K562 (cell line): ENCODE data around the gene SUPT20HL1. TPM values are rescaled to one million over a fixed set of nuclear protein-coding genes. Genes with fewer than 3 reads are reported as not detected.
A peak's percentile ranks its signal among the peaks of the same experiment; 100 is the strongest.

Experiments used
- JUNB ChIP-seq: fragments of 450-650 bp; formaldehyde crosslinking; conservative IDR thresholded peaks from 2 replicates; pipeline ENCODE4 v1.4.0; 2020; ENCODE audit warnings: mild to moderate bottlenecking
- MAFG ChIP-seq: fragments of 450-650 bp; conservative IDR thresholded peaks from 2 replicates; pipeline ENCODE4 v1.6.1; 2016; ENCODE audit warnings: missing genetic modification characterization, missing compliant biosample characterization
- NR0B1 ChIP-seq: fragments of 450-650 bp; IDR thresholded peaks from one replicate; pipeline ENCODE4 v1.6.1; 2018; ENCODE audit warnings: mild to moderate bottlenecking, moderate library complexity; ENCODE audit not compliant: partially characterized antibody
- UBTF ChIP-seq, 2 experiments: IDR thresholded peaks; 2 replicates each; pipeline ENCODE4 v1.6.1; 2012; ENCODE audit warnings: improper control_type of control experiment in 2 of 2, low read depth in 2 of 2, low read length in 2 of 2, borderline replicate concordance in 1 of 2
- ZBTB33 ChIP-seq: sonication (generic); formaldehyde crosslinking; IDR thresholded peaks from 2 replicates; pipeline ENCODE4 v1.8.1; 2023; ENCODE audit warnings: mild to moderate bottlenecking, missing genetic modification reagents
- ZNF561 ChIP-seq: fragments of 450-650 bp; formaldehyde crosslinking; conservative IDR thresholded peaks from 2 replicates; pipeline ENCODE4 v1.4.0; 2020; ENCODE audit warnings: mild to moderate bottlenecking, moderate library complexity
- polyA plus RNA-seq, 8 experiments: library from polyadenylated mRNA; depleted of rRNA in 4 of 8; stranded (reverse) in 5 of 8; unstranded in 3 of 8; fragments of >200 nt; fragmentation: Nextera tagmentation in 2 of 8; fragmentation: Illumina TruSeq in 1 of 8; extraction: Ambion mirVana in 2 of 8; extraction: Trizol in 1 of 8; gene quantifications; 2 replicates each; pipeline versions ENCODE4 v1.2.1 to v1.2.3, GENCODE V29; 2011 to 2014; ENCODE audit warnings: inconsistent platforms in 1 of 8, missing spikeins in 1 of 8
- total RNA-seq, 7 experiments: library from RNA; depleted of rRNA in 6 of 7; stranded (reverse); fragments of >200 nt in 6 of 7; fragmentation: Illumina TruSeq in 2 of 7; extraction: Trizol in 2 of 7; gene quantifications; 2 replicates each; pipeline versions ENCODE4 v1.2.1 to v1.2.3, GENCODE V29; 2011 to 2021; ENCODE audit warnings: low replicate concordance in 1 of 7

Gene SUPT20HL1
- total and polyA plus RNA-seq, 9 of the 15 experiments (the other 6 are each of a cell fraction or from before 2014, with no cell fraction given): not detected

- TF ChIP-seq NR0B1: no peak
- peak; percentile 47; the same call in 1 of the 2 replicates for TF ChIP-seq MAFG (tag)
- no peak for TF ChIP-seq ZNF561 (CRISPR knock-in tag)
- no peak for TF ChIP-seq JUNB
- TF ChIP-seq UBTF (IDR thresholded peaks at IDR 0.05; ENCODE audit: borderline replicate concordance in 1 of 2, low read depth in 2 of 2, low read length in 2 of 2): no peak
- TF ChIP-seq ZBTB33 (CRISPR knock-in tag): no peak
- TF ChIP-seq, all 486 proteins: peak for 5
These were observed 18.3 kb downstream of the SUPT20HL1 start (continued) for GRCh38 chrX:24378706-24379105.
